CD4-positive, alpha-beta T cell treated with Interferon alpha-2 for 1 hour (primary cell): ENCODE measurements around the gene CRYAB.
"Not testable (repeated sequence)": the region's sequence is repeated elsewhere in the genome, so short reads cannot be mapped to it uniquely, and the experiment has no call there.

Experiments
- DNase-seq, 2 donors: peaks; one replicate each; pipeline ENCODE4 v3.0.0-alpha.2; 2020 to 2022

Gene CRYAB

GRCh38 chr11:111933176-111933575 is 21.6 kb upstream of the CRYAB start:
- not testable (repeated sequence) for DNase-seq

GRCh38 chr11:111932611-111932950 is 21.0 kb upstream of the CRYAB start:
- DNase-seq, result no peak

GRCh38 chr11:111930472-111930871 is 18.9 kb upstream of the CRYAB start:
- no peak for DNase-seq

- peak; percentile 97 to 99 for DNase-seq
Observed at GRCh38 chr11:111926505-111927391, 15.2 kb upstream of the CRYAB start.

GRCh38 chr11:111925953-111926352 is 14.4 kb upstream of the CRYAB start:
- DNase-seq, result no peak

- no peak for DNase-seq
Observed at GRCh38 chr11:111923951-111924350, 12.4 kb upstream of the CRYAB start.

- no peak for DNase-seq
Observed at GRCh38 chr11:111923351-111923788, 11.8 kb upstream of the CRYAB start.

GRCh38 chr11:111922803-111923202 is 11.2 kb upstream of the CRYAB start:
- no peak for DNase-seq

GRCh38 chr11:111921541-111922230 is 10.1 kb upstream of the CRYAB start:
- DNase-seq, result no peak

GRCh38 chr11:111920908-111921307 is 9.3 kb upstream of the CRYAB start:
- no peak for DNase-seq

- DNase-seq, result no peak
Observed at GRCh38 chr11:111918390-111919256, 7.1 kb upstream of the CRYAB start, which contains the start of gene C11orf52. Gene C11orf52 (plus strand): TSS chr11:111918913. CDS start chr11:111918973, 60 bp downstream.

GRCh38 chr11:111917788-111918187 is 6.2 kb upstream of the CRYAB start:
- DNase-seq, result no peak

GRCh38 chr11:111917312-111917711 is 5.7 kb upstream of the CRYAB start:
- no peak for DNase-seq

- no peak for DNase-seq
Observed at GRCh38 chr11:111916768-111917167, 5.2 kb upstream of the CRYAB start.

- DNase-seq, result no peak
Observed at GRCh38 chr11:111913997-111914396, 2.4 kb upstream of the CRYAB start.

GRCh38 chr11:111913031-111913861 is 1.7 kb upstream of the CRYAB start:
- no peak for DNase-seq

- DNase-seq, result no peak
Observed at GRCh38 chr11:111912535-111912934, 965 bp upstream of the CRYAB start, which contains the start of gene HSPB2. Gene HSPB2 (plus strand): TSS chr11:111912734. CDS start chr11:111912830, 96 bp downstream.

- no peak for DNase-seq
Observed at GRCh38 chr11:111910676-111911562, 651 bp downstream of the CRYAB start.

- DNase-seq, result no peak
Observed at GRCh38 chr11:111909378-111909777, 2.2 kb downstream of the CRYAB start.

GRCh38 chr11:111908639-111909305 is 2.8 kb downstream of the CRYAB start:
- no peak for DNase-seq
